ENCODE measurements around the gene ARHGEF10L.

ARHGEF10L gene

GRCh38 chr1:17665950-17666720 lies 126.6 kb downstream of the ARHGEF10L start:
- no peaks in the 10 kb centered on the region for H3K9me2 ChIP-seq (replicated peaks; ENCODE audit: insufficient read depth, low read length)
- H4K20me1 ChIP-seq (ENCODE audit: low read depth, low read length) = no peaks in the 10 kb centered on the region
- H3K36me3 ChIP-seq (ENCODE audit: low read length) = no peaks in the 10 kb centered on the region
- H2AFZ ChIP-seq (ENCODE audit: low read depth, low read length, severe bottlenecking) = no peak overlapping the region
- H3F3A ChIP-seq (ENCODE audit: insufficient read depth) = no peaks in the 10 kb centered on the region
- H3K27me3 ChIP-seq (ENCODE audit: low read length) = no peaks in the 10 kb centered on the region
- H3K9ac ChIP-seq (ENCODE audit: low read length) = no peak overlapping the region
- TF ChIP-seq CTCF (IDR thresholded peaks at IDR 0.05; ENCODE audit: insufficient read depth, low read length, poor library complexity, severe bottlenecking) = no peak
- H3K4me2 ChIP-seq (ENCODE audit: low read depth, low read length, poor library complexity, severe bottlenecking) = no peak overlapping the region
- no peak overlapping the region for H3K27ac ChIP-seq (ENCODE audit: low read depth, low read length)
- H3K4me3 ChIP-seq (ENCODE audit: insufficient read depth, low read length, poor library complexity, severe bottlenecking) = no peak overlapping the region
- no peaks in the 10 kb centered on the region for H3K9me3 ChIP-seq (ENCODE audit: insufficient read depth, low read length)
- no peaks in the 10 kb centered on the region for H3K79me2 ChIP-seq (ENCODE audit: insufficient read depth, low read length)

GRCh38 chr1:17667641-17668040 lies 128.1 kb downstream of the ARHGEF10L start:
- Histone ChIP-seq H3F3A (ENCODE audit: insufficient read depth) (no peaks in the 10 kb centered on the region), H4K20me1 (ENCODE audit: low read depth, low read length) (no peaks in the 10 kb centered on the region), H3K9me3 (ENCODE audit: insufficient read depth, low read length) (no peaks in the 10 kb centered on the region), H2AFZ (ENCODE audit: low read depth, low read length, severe bottlenecking) (no peak overlapping the region), H3K27ac (ENCODE audit: low read depth, low read length) (no peak overlapping the region), H3K9ac (ENCODE audit: low read length) (no peak overlapping the region), H3K27me3 (ENCODE audit: low read length) (no peaks in the 10 kb centered on the region), H3K79me2 (ENCODE audit: insufficient read depth, low read length) (no peaks in the 10 kb centered on the region), H3K36me3 (ENCODE audit: low read length) (no peaks in the 10 kb centered on the region), H3K9me2 (replicated peaks; ENCODE audit: insufficient read depth, low read length) (no peaks in the 10 kb centered on the region), H3K4me2 (ENCODE audit: low read depth, low read length, poor library complexity, severe bottlenecking) (no peak overlapping the region), H3K4me3 (ENCODE audit: insufficient read depth, low read length, poor library complexity, severe bottlenecking) (no peak overlapping the region)
- TF ChIP-seq CTCF (IDR thresholded peaks at IDR 0.05; ENCODE audit: insufficient read depth, low read length, poor library complexity, severe bottlenecking) (no peak), EZH2phosphoT487 (conservative IDR thresholded peaks at IDR 0.05; ENCODE audit: low read length) (no peak)

- H3K79me2 ChIP-seq (ENCODE audit: insufficient read depth, low read length) = no peaks in the 10 kb centered on the region
- no peaks in the 10 kb centered on the region for H4K20me1 ChIP-seq (ENCODE audit: low read depth, low read length)
- H3K9me2 ChIP-seq (replicated peaks; ENCODE audit: insufficient read depth, low read length) = no peaks in the 10 kb centered on the region
- no peaks in the 10 kb centered on the region for H3F3A ChIP-seq (ENCODE audit: insufficient read depth)
- H3K27ac ChIP-seq (ENCODE audit: low read depth, low read length) = no peak overlapping the region
- TF ChIP-seq CTCF (IDR thresholded peaks at IDR 0.05; ENCODE audit: insufficient read depth, low read length, poor library complexity, severe bottlenecking) = no peak
- TF ChIP-seq EZH2phosphoT487 (conservative IDR thresholded peaks at IDR 0.05; ENCODE audit: low read length) = no peak
- no peaks in the 10 kb centered on the region for H3K9me3 ChIP-seq (ENCODE audit: insufficient read depth, low read length)
- H3K27me3 ChIP-seq (ENCODE audit: low read length) = no peaks in the 10 kb centered on the region
- H3K9ac ChIP-seq (ENCODE audit: low read length) = no peak overlapping the region
- no peak overlapping the region for H2AFZ ChIP-seq (ENCODE audit: low read depth, low read length, severe bottlenecking)
- no peak overlapping the region for H3K4me3 ChIP-seq (ENCODE audit: insufficient read depth, low read length, poor library complexity, severe bottlenecking)
- H3K36me3 ChIP-seq (ENCODE audit: low read length) = no peaks in the 10 kb centered on the region
- H3K4me2 ChIP-seq (ENCODE audit: low read depth, low read length, poor library complexity, severe bottlenecking) = no peak overlapping the region
Observed at GRCh38 chr1:17668195-17668594, 128.7 kb downstream of the ARHGEF10L start.
